BJ (cell line): ENCODE results near the gene CYB5RL. TPM values are rescaled to one million over a fixed set of nuclear protein-coding genes. Genes with fewer than 3 reads are reported as not detected.

ENCODE experiments used
- CTCF ChIA-PET: fragments of 350-600 bp; formaldehyde crosslinking; extraction: SDS; loops from one replicate; lab custom pipeline; 2021; ENCODE audit warnings: antibody characterized with exemption, inconsistent platforms; lab: Yijun Ruan, JAX
- POLR2A ChIA-PET: fragments of 300-600 bp; sonication (Branson Sonifier 250); formaldehyde crosslinking; extraction: SDS; loops from one replicate; lab custom pipeline; 2021; ENCODE audit warnings: antibody characterized with exemption; lab: Charles Lee
- DNase-seq: peaks from one replicate; pipeline ENCODE4 v3.0.0-alpha.2; 2011; ENCODE audit warnings: low read depth
- H3K27me3 ChIP-seq: 2 replicates; pipeline ENCODE4 v1.6.0; 2011; ENCODE audit warnings: low read length; ENCODE audit not compliant: control insufficient read depth, insufficient read depth
- H3K36me3 ChIP-seq: 2 replicates; pipeline ENCODE4 v1.5.1; 2011; ENCODE audit warnings: low read length; ENCODE audit not compliant: control insufficient read depth, insufficient read depth
- H3K4me3 ChIP-seq: 2 replicates; pipeline ENCODE4 v1.5.1; 2011; ENCODE audit warnings: low read depth, mild to moderate bottlenecking, control low read depth, low read length
- polyA plus RNA-seq: library from polyadenylated mRNA; depleted of rRNA; stranded (reverse); fragments of >200 nt; gene quantifications from 2 replicates; pipeline ENCODE4 v1.2.3, GENCODE V29; 2011
- TF ChIP-seq, protein P1 (sequence below): IDR thresholded peaks from 2 replicates; pipeline ENCODE4 v1.5.1; 2011; ENCODE audit warnings: low read depth, mild to moderate bottlenecking, control low read depth, inconsistent platforms, low read length, moderate library complexity; ENCODE audit not compliant: insufficient read depth

The CYB5RL gene
- polyA plus RNA-seq, 1 experiment: 4.0 TPM

DNA sequence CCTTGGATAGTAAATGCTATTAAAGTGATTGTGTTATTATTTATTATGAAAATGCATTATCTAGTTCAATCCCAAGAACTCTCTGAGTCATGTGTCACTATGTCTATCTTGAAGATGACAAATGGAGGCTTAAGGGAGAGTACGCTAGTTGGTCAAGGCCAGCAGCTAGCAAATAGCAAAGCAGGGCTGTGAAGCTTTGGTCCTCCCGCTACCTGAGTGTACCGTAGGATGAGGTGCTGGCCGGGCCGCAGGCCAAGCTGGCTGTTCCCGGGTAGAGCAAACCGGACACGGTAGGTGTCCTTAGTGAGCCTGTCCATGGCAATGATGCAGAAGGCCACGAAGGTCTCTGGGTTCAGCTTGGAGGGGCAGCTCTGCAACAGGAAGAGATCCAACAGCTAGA is 9.3 kb downstream of the CYB5RL start:
- DNase-seq: no peak
- TF ChIP-seq, protein P1, sequence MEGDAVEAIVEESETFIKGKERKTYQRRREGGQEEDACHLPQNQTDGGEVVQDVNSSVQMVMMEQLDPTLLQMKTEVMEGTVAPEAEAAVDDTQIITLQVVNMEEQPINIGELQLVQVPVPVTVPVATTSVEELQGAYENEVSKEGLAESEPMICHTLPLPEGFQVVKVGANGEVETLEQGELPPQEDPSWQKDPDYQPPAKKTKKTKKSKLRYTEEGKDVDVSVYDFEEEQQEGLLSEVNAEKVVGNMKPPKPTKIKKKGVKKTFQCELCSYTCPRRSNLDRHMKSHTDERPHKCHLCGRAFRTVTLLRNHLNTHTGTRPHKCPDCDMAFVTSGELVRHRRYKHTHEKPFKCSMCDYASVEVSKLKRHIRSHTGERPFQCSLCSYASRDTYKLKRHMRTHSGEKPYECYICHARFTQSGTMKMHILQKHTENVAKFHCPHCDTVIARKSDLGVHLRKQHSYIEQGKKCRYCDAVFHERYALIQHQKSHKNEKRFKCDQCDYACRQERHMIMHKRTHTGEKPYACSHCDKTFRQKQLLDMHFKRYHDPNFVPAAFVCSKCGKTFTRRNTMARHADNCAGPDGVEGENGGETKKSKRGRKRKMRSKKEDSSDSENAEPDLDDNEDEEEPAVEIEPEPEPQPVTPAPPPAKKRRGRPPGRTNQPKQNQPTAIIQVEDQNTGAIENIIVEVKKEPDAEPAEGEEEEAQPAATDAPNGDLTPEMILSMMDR: no peak
- POLR2A ChIA-PET: no interaction called here
- Histone ChIP-seq H3K36me3 (no peaks in the 10 kb centered on the region; the same call in none of the 2 replicates), H3K4me3 (no peak overlapping the region), H3K27me3 (no peaks in the 10 kb centered on the region)
- CTCF ChIA-PET: interaction anchor here (1.2 kb wide), 1 partner anchor 9 kb away, joined by 3 read pairs; the partner anchor contains the start of genes CYB5RL and MRPL37

GRCh38 chr1:54188291-54188690 is 11.5 kb downstream of the CYB5RL start:
- ChIA-PET CTCF (no interaction called here), POLR2A (no interaction called here)

GRCh38 chr1:54186056-54186455 is 13.8 kb downstream of the CYB5RL start:
- Histone ChIP-seq H3K4me3 (no peak overlapping the region), H3K36me3 (no peaks in the 10 kb centered on the region), H3K27me3 (no peaks in the 10 kb centered on the region)
- TF ChIP-seq, protein P1: no peak
- DNase-seq: no peak
- CTCF ChIA-PET: no interaction called here
- POLR2A ChIA-PET: no interaction called here

More at GRCh38 chr1:54188291-54188690, 11.5 kb downstream of the CYB5RL start:
- no peaks in the 10 kb centered on the region; the same call in 1 of the 2 replicates for H3K36me3 ChIP-seq
- no peak for DNase-seq
- TF ChIP-seq, protein P1: no peak
- no peaks in the 10 kb centered on the region for H3K27me3 ChIP-seq
- H3K4me3 ChIP-seq: no peak overlapping the region

DNA sequence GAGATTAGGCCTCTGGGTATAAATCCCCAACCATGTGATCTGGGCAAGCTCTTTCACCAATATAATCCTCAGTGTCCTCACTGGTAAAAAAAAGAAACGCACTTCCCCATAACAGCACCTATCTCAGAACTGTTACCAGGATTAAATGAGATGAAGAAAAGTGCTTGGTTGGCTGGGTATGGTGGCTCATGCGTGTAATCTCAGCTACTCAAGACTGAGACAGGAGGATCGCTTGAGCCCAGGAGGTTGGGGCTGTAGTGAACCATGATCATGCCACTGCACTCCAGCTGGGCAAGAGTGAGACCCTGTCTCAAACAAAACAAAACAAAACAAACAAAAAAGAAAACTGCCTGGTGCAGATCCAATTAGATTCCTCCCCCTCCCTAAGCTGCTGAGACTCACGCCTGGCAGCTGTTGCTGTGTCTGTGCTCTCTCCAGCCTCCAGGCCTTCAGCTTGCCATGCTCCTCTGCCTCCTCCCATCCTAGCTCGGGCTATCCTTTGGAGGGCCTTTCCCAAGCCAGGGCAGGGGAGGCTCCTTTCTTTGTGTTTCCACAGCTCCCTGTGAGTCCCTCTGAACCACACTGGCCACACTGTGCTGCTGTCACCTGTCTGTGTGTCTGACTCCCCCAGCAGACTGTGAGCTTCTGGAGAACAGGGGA is 19.0 kb downstream of the CYB5RL start:
- H3K4me3 ChIP-seq: no peak overlapping the region
- ChIA-PET POLR2A (no interaction called here), CTCF (interaction anchor here (0.9 to 2.3 kb wide), 3 partner anchors 8 to 309 kb away, joined by 3 to 8 read pairs (median 7); no protein-coding TSS in a partner anchor)
- TF ChIP-seq, protein P1: no peak
- no peak for DNase-seq
- no peaks in the 10 kb centered on the region for H3K27me3 ChIP-seq
- no peaks in the 10 kb centered on the region for H3K36me3 ChIP-seq

- no peak for DNase-seq
- POLR2A ChIA-PET: no interaction called here
- no peaks in the 10 kb centered on the region; the same call in 1 of the 2 replicates for H3K36me3 ChIP-seq
- H3K4me3 ChIP-seq: no peak overlapping the region
- CTCF ChIA-PET: no interaction called here
- no peaks in the 10 kb centered on the region for H3K27me3 ChIP-seq
- TF ChIP-seq, protein P1: no peak
These were observed 21.3 kb downstream of the CYB5RL start for GRCh38 chr1:54178296-54179070.
